Thyroid gland (tissue), 4 donors: Measurements from ENCODE around the gene DLG2. TPM values are rescaled to one million over a fixed set of nuclear protein-coding genes. Genes with fewer than 3 reads are reported as not detected.

Experiments used
- DNase-seq, 2 donors: peaks; one replicate each; pipeline ENCODE4 v3.0.0-alpha.2; 2019
- H3K27ac ChIP-seq, 3 donors: fragments of 200-600 bp; sonication (generic); 1 replicate in 2 of 3; 2 replicates in 1 of 3; pipeline ENCODE4 v1.5.1; 2016 to 2019; ENCODE audit warnings: mild to moderate bottlenecking in 1 of 3, moderate library complexity in 1 of 3
- H3K27me3 ChIP-seq: fragments of 200-600 bp; sonication (generic); one replicate; pipeline ENCODE4 v1.5.1; 2019
- H3K36me3 ChIP-seq, 2 donors: fragments of 200-600 bp; sonication (generic); one replicate each; pipeline ENCODE4 v1.5.1; 2016 to 2019
- H3K4me1 ChIP-seq, 2 donors: fragments of 200-600 bp; sonication (generic); one replicate each; pipeline ENCODE4 v1.5.1; 2017 to 2019
- H3K4me3 ChIP-seq, 3 donors: fragments of 200-600 bp; sonication (generic); replicated peaks in 1 of 3; 1 replicate in 2 of 3; 2 replicates in 1 of 3; pipeline ENCODE4 v1.5.1; 2016; ENCODE audit warnings: mild to moderate bottlenecking in 1 of 3
- H3K9me3 ChIP-seq: fragments of 200-600 bp; sonication (generic); one replicate; pipeline ENCODE4 v1.5.1; 2017
- POLR2A ChIP-seq, 2 donors: fragments of 450-650 bp; IDR thresholded peaks; one replicate each; pipeline ENCODE4 v1.6.1; 2017; ENCODE audit warnings: antibody characterized with exemption in 2 of 2, mild to moderate bottlenecking in 2 of 2, moderate library complexity in 1 of 2
- WGBS, 2 donors: methylation state at CpG; one replicate each; pipeline ENCODE4 v1.1.5; 2017; 5-methylcytosine and 5-hydroxymethylcytosine counted together
- intact Hi-C: fragments of 100-400 bp; cut with DNase I; formaldehyde crosslinking; loops from one replicate; pipeline ENCODE4 v1.15.1; 2023
- total RNA-seq, 4 donors: library from RNA; depleted of rRNA; stranded (reverse); fragments of >200 nt; gene quantifications; one replicate each; pipeline ENCODE4 v1.2.3, GENCODE V29; 2016
- TF ChIP-seq, protein P1 (sequence below), 6 experiments: fragments of 200-600 bp in 3 of 6; fragments of 450-650 bp in 3 of 6; sonication (generic) in 3 of 6; IDR thresholded peaks; one replicate each; pipeline ENCODE4 v1.5.1; 2016 to 2019; ENCODE audit warnings: antibody characterized with exemption in 6 of 6, mild to moderate bottlenecking in 2 of 6, inconsistent platforms in 1 of 6, moderate library complexity in 1 of 6

DLG2 gene
- total RNA-seq, 4 donors from 2014 or later = 29.4 to 79.4 (median 42.4) TPM

- Histone ChIP-seq H3K4me1 (peaks cover 8 to 21% of the 10 kb centered on the region in 2 donors), H3K27me3 (no peaks in the 10 kb centered on the region), H3K27ac (no peak overlapping the region), H3K36me3 (no peaks in the 10 kb centered on the region), H3K9me3 (no peaks in the 10 kb centered on the region), H3K4me3 (no peak overlapping the region)
- intact Hi-C loops = no loop called here
- 81 to 85% methylated on average over 10 of the region's 10 CpGs for WGBS, 2 donors
- no peak for DNase-seq
- TF ChIP-seq, protein P1, sequence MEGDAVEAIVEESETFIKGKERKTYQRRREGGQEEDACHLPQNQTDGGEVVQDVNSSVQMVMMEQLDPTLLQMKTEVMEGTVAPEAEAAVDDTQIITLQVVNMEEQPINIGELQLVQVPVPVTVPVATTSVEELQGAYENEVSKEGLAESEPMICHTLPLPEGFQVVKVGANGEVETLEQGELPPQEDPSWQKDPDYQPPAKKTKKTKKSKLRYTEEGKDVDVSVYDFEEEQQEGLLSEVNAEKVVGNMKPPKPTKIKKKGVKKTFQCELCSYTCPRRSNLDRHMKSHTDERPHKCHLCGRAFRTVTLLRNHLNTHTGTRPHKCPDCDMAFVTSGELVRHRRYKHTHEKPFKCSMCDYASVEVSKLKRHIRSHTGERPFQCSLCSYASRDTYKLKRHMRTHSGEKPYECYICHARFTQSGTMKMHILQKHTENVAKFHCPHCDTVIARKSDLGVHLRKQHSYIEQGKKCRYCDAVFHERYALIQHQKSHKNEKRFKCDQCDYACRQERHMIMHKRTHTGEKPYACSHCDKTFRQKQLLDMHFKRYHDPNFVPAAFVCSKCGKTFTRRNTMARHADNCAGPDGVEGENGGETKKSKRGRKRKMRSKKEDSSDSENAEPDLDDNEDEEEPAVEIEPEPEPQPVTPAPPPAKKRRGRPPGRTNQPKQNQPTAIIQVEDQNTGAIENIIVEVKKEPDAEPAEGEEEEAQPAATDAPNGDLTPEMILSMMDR (IDR thresholded peaks at IDR 0.05) = no peak
- no peak for TF ChIP-seq POLR2A (IDR thresholded peaks at IDR 0.05)
Measured at GRCh38 chr11:83694191-83694910, 1932.8 kb downstream of the DLG2 start.

DNA sequence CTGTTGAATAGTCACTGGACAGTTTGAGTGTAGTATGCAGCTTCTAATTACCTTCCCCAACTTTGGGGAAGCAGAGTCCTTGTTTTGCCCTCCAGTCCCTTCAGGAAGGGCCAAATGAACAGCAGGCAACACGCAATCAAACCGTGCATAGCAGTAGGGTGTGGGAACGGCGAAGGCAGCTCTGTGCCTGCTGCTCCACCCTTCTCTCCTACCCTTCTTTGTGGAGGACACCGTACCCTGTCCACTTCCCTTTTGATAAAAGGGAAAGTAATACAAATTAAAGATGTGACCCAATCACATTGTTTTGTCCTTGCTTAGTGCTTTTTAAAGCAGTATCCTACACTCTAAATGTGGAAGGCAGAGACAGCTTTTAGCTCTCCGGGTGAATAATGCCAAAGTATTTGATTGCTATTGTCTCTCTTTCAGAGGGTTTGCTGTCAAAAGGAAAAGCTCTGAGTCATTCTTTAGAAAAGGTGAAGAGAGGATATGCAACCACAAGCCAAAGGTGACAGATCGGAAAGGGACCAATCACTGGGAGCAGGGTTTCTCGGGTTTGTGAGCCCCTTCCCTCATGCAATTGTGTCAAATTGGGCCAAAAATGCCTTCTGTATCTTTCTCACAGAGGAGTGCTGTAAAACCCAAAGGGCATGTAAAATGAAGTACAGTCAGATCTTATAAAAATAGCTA lies 1933.7 kb downstream of the DLG2 start:
- DNase-seq = no peak
- TF ChIP-seq POLR2A (IDR thresholded peaks at IDR 0.05) = no peak
- TF ChIP-seq, protein P1 (IDR thresholded peaks at IDR 0.05) = no peak
- Histone ChIP-seq H3K27me3 (no peaks in the 10 kb centered on the region), H3K36me3 (no peaks in the 10 kb centered on the region), H3K9me3 (no peaks in the 10 kb centered on the region), H3K27ac (peak overlapping the region in 1 of 3 donors; percentile 27), H3K4me1 (peaks cover 8 to 21% of the 10 kb centered on the region in 2 donors), H3K4me3 (no peak overlapping the region)
- 78 to 82% methylated on average over 8 of the region's 8 CpGs for WGBS, 2 donors
- intact Hi-C loops = no loop called here

- 75 to 81% methylated on average over 1 of the region's 1 CpG for WGBS, 2 donors
- H3K36me3 ChIP-seq = no peaks in the 10 kb centered on the region
Measured at GRCh38 chr11:83692675-83693074, 1934.5 kb downstream of the DLG2 start.

DNA sequence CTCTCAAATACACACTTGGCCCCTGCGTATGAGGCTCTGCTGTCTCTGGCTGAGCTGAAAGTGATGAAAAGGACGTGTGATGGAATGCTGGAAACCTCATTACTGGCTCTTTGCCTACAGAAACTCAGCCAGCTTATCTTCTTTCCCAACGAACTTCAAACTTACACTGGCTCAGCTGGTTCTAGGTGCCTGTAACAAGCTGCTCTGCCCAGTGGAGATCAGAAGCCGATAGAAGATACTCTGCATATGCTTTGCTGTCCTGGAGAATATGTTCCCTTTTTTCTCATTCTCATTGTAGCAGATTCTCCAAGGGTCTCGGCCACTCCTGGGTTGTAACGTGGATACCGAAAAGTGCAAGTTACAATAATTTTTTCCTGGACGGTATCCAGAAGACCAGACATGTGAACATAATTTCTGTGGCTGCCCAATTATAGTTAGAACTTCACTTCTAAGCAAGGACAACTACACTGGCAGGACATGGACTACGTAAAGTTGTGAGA lies 1935.6 kb downstream of the DLG2 start:
- H3K4me1 ChIP-seq = peaks cover 8 to 31% of the 10 kb centered on the region in 2 donors
- intact Hi-C loops = no loop called here
- H3K27me3 ChIP-seq = no peaks in the 10 kb centered on the region
- no peaks in the 10 kb centered on the region for H3K9me3 ChIP-seq
- TF ChIP-seq, protein P1 (IDR thresholded peaks at IDR 0.05) = no peak
- peak in 1 of 2 donors; percentile 47 for TF ChIP-seq POLR2A (IDR thresholded peaks at IDR 0.05)
- peak overlapping the region; percentile 64 to 78 (median 71) for H3K27ac ChIP-seq
- H3K4me3 ChIP-seq = no peak overlapping the region
- 50 to 53% methylated on average over 9 of the region's 9 CpGs for WGBS, 2 donors
- H3K36me3 ChIP-seq = no peaks in the 10 kb centered on the region
- peak; percentile 56 to 59 for DNase-seq

More at GRCh38 chr11:83692675-83693074, 1934.5 kb downstream of the DLG2 start:
- peaks cover 8 to 29% of the 10 kb centered on the region in 2 donors for H3K4me1 ChIP-seq
- no peak for TF ChIP-seq POLR2A (IDR thresholded peaks at IDR 0.05)
- TF ChIP-seq, protein P1 (IDR thresholded peaks at IDR 0.05) = no peak
- no peaks in the 10 kb centered on the region for H3K27me3 ChIP-seq
- DNase-seq = no peak
- H3K9me3 ChIP-seq = no peaks in the 10 kb centered on the region
- peak overlapping the region in 1 of 3 donors; percentile 0 for H3K27ac ChIP-seq
- intact Hi-C loops = no loop called here
- no peak overlapping the region for H3K4me3 ChIP-seq
